Testis (tissue), 3 donors: ENCODE measurements around the gene SUV39H1. TPM values are rescaled to one million over a fixed set of nuclear protein-coding genes. Genes with fewer than 3 reads are reported as not detected.

Experiments used
- DNase-seq: peaks from one replicate; pipeline ENCODE4 v3.0.0-alpha.2; 2019
- H3K27ac ChIP-seq, 2 donors: fragments of 200-600 bp; sonication (generic); one replicate each; pipeline ENCODE4 v1.5.1; 2019
- H3K27me3 ChIP-seq: fragments of 200-600 bp; sonication (generic); one replicate; pipeline ENCODE4 v1.5.1; 2019
- H3K36me3 ChIP-seq: fragments of 200-600 bp; sonication (generic); one replicate; pipeline ENCODE4 v1.5.1; 2017; ENCODE audit warnings: low read depth; ENCODE audit errors: missing control alignments
- H3K4me1 ChIP-seq: fragments of 200-600 bp; sonication (generic); one replicate; pipeline ENCODE4 v1.5.1; 2019
- H3K4me3 ChIP-seq, 2 donors: fragments of 200-600 bp; sonication (generic); one replicate each; pipeline ENCODE4 v1.5.1; 2017 to 2019
- H3K9me3 ChIP-seq: fragments of 200-600 bp; sonication (generic); one replicate; pipeline ENCODE4 v1.5.1; 2017
- CTCF ChIP-seq, 3 experiments: fragments of 450-650 bp in 2 of 3; fragments of 200-600 bp in 1 of 3; sonication (generic) in 1 of 3; IDR thresholded peaks; one replicate each; pipeline ENCODE4 v1.5.1; 2016 to 2019; ENCODE audit warnings: antibody characterized with exemption in 3 of 3, mild to moderate bottlenecking in 2 of 3, moderate library complexity in 1 of 3
- POLR2A ChIP-seq: fragments of 450-650 bp; IDR thresholded peaks from one replicate; pipeline ENCODE4 v1.6.1; 2017; ENCODE audit warnings: antibody characterized with exemption, mild to moderate bottlenecking, moderate library complexity
- WGBS, 2 donors: methylation state at CpG; one replicate each; pipeline ENCODE4 v1.1.5; 2018; 5-methylcytosine and 5-hydroxymethylcytosine counted together
- intact Hi-C: fragments of 100-400 bp; cut with DNase I; formaldehyde crosslinking; loops from one replicate; pipeline ENCODE4 v1.15.1; 2023; ENCODE audit warnings: low total_unique reads
- polyA plus RNA-seq: library from polyadenylated mRNA; stranded (reverse); fragments of 350-450 nt; fragmentation: Illumina TruSeq; extraction: RNeasy Lipid Tissue Mini Kit (QIAGEN cat#74804); gene quantifications from one replicate; pipeline ENCODE4 v1.2.3, GENCODE V29; 2014; ENCODE audit warnings: low read depth, low replicate concordance; ENCODE audit not compliant: insufficient read depth
- total RNA-seq, 2 donors: library from RNA; depleted of rRNA; stranded (reverse); fragments of >200 nt; gene quantifications; one replicate each; pipeline ENCODE4 v1.2.3, GENCODE V29; 2016

SUV39H1 gene
- total and polyA plus RNA-seq, 3 donors from 2014 or later: 10.3 to 16.7 (median 16.5) TPM

- WGBS, 2 donors: 71 to 86% methylated on average over 2 of the region's 2 CpGs
- intact Hi-C loops: no loop called here
- H3K36me3 ChIP-seq: no peaks in the 10 kb centered on the region
Observed at GRCh38 chrX:48719958-48720357, 23.4 kb downstream of the SUV39H1 start.

GRCh38 chrX:48720577-48721250 is 24.2 kb downstream of the SUV39H1 start:
- Histone ChIP-seq H3K27me3 (no peaks in the 10 kb centered on the region), H3K9me3 (no peaks in the 10 kb centered on the region), H3K36me3 (no peaks in the 10 kb centered on the region), H3K27ac (no peak overlapping the region), H3K4me1 (no peaks in the 10 kb centered on the region), H3K4me3 (no peak overlapping the region)
- intact Hi-C loops: no loop called here
- DNase-seq: no peak
- 69 to 96% methylated on average over 4 of the region's 4 CpGs for WGBS, 2 donors
- TF ChIP-seq POLR2A (no peak), CTCF (IDR thresholded peaks at IDR 0.05) (no peak)

More at GRCh38 chrX:48719958-48720357, 23.4 kb downstream of the SUV39H1 start:
- H3K27me3 ChIP-seq: no peaks in the 10 kb centered on the region
- TF ChIP-seq POLR2A (no peak), CTCF (IDR thresholded peaks at IDR 0.05) (no peak)
- no peaks in the 10 kb centered on the region for H3K4me1 ChIP-seq
- no peak for DNase-seq
- H3K4me3 ChIP-seq: no peak overlapping the region
- no peaks in the 10 kb centered on the region for H3K9me3 ChIP-seq
- H3K27ac ChIP-seq: no peak overlapping the region

- Histone ChIP-seq H3K4me1 (no peaks in the 10 kb centered on the region), H3K27ac (no peak overlapping the region), H3K4me3 (no peak overlapping the region), H3K9me3 (no peaks in the 10 kb centered on the region), H3K36me3 (no peaks in the 10 kb centered on the region), H3K27me3 (no peaks in the 10 kb centered on the region)
- intact Hi-C loops: no loop called here
- TF ChIP-seq POLR2A (no peak), CTCF (IDR thresholded peaks at IDR 0.05) (no peak)
- DNase-seq: no peak
Observed at GRCh38 chrX:48721916-48722315, 25.4 kb downstream of the SUV39H1 start.

- Histone ChIP-seq H3K27ac (no peak overlapping the region), H3K27me3 (no peaks in the 10 kb centered on the region), H3K4me1 (no peaks in the 10 kb centered on the region), H3K36me3 (no peaks in the 10 kb centered on the region), H3K9me3 (no peaks in the 10 kb centered on the region), H3K4me3 (no peak overlapping the region)
- 89 to 95% methylated on average over 2 of the region's 2 CpGs for WGBS, 2 donors
- no peak for DNase-seq
- intact Hi-C loops: no loop called here
- no peak for TF ChIP-seq POLR2A
- TF ChIP-seq CTCF (IDR thresholded peaks at IDR 0.05): no peak
Observed at GRCh38 chrX:48726596-48726995, 30.1 kb downstream of the SUV39H1 start.

GRCh38 chrX:48728653-48729052 is 32.1 kb downstream of the SUV39H1 start:
- no peak overlapping the region for H3K27ac ChIP-seq
- H3K36me3 ChIP-seq: no peaks in the 10 kb centered on the region
- DNase-seq: no peak
- H3K9me3 ChIP-seq: no peaks in the 10 kb centered on the region
- H3K4me3 ChIP-seq: no peak overlapping the region
- intact Hi-C loops: no loop called here
- H3K4me1 ChIP-seq: no peaks in the 10 kb centered on the region
- TF ChIP-seq CTCF (IDR thresholded peaks at IDR 0.05): no peak
- no peak for TF ChIP-seq POLR2A
- H3K27me3 ChIP-seq: no peaks in the 10 kb centered on the region
